Islet of Langerhans (tissue), 1 donor: ENCODE results near the gene KIF2A.

Experiments used
- FAIRE-seq: peaks from one replicate; lab custom pipeline; 2011; peaks lifted over from hg19 to GRCh38; lab: Jason Lieb, UNC

KIF2A gene

GRCh38 chr5:62386824-62387223 lies 80.8 kb downstream of the KIF2A start:
- FAIRE-seq: no peak

GRCh38 chr5:62395210-62395950 lies 89.4 kb downstream of the KIF2A start:
- no peak for FAIRE-seq

GRCh38 chr5:62403411-62404250 lies 97.6 kb downstream of the KIF2A start, which contains the start of gene DIMT1:
Gene DIMT1, minus strand, starts transcription at chr5:62403905. Its CDS starts 133 bp downstream, at chr5:62403772.
- FAIRE-seq: peak; percentile 70

- peak; percentile 92 for FAIRE-seq
These were observed 106.7 kb downstream of the KIF2A start, which contains the start of gene IPO11 for GRCh38 chr5:62412549-62413329. Gene IPO11, plus strand, starts transcription at chr5:62412763. Its CDS starts 24,517 bp downstream, at chr5:62437280.

GRCh38 chr5:62413711-62414110 lies 107.7 kb downstream of the KIF2A start:
- no peak for FAIRE-seq

GRCh38 chr5:62418462-62419076 lies 112.6 kb downstream of the KIF2A start:
- no peak for FAIRE-seq

GRCh38 chr5:62419609-62420008 lies 113.6 kb downstream of the KIF2A start:
- FAIRE-seq: no peak

- no peak for FAIRE-seq
These were observed 115.4 kb downstream of the KIF2A start for GRCh38 chr5:62421414-62421813.

- no peak for FAIRE-seq
These were observed 118.8 kb downstream of the KIF2A start for GRCh38 chr5:62424763-62425162.

- no peak for FAIRE-seq
These were observed 126.0 kb downstream of the KIF2A start for GRCh38 chr5:62431735-62432620.

GRCh38 chr5:62432621-62433064 lies 126.6 kb downstream of the KIF2A start:
- FAIRE-seq: no peak
